ENCODE results near the gene TET1. TPM values are rescaled to one million over a fixed set of nuclear protein-coding genes. Genes with fewer than 3 reads are reported as not detected.

The TET1 gene
- total RNA-seq, 2 experiments from 2014 or later = 3.3 to 3.4 TPM

GRCh38 chr10:68594405-68594804 is 34.3 kb downstream of the TET1 start:
- no peak overlapping the region for H2AFZ ChIP-seq (ENCODE audit: low read length)
- no TSS peak for BruUV-seq (replicated peaks)

GRCh38 chr10:68595513-68595912 is 35.4 kb downstream of the TET1 start:
- DNase-seq (ENCODE audit: low spot score) = no peak
- BruUV-seq (replicated peaks) = no TSS peak
- H2AFZ ChIP-seq (ENCODE audit: low read length) = no peak overlapping the region
- POLR2A ChIA-PET = interaction anchor here (0.6 to 1.4 kb wide), 5 partner anchors 10 to 143 kb away, joined by 3 to 5 read pairs (median 3); no protein-coding TSS in a partner anchor
- intact Hi-C loops (cut with micrococcal nuclease; ENCODE audit: unreplicated experiment) = no loop called here
- no peaks in the 10 kb centered on the region for H3K79me2 ChIP-seq (ENCODE audit: insufficient read depth, low read depth, low read length)
- H4K20me1 ChIP-seq (ENCODE audit: insufficient read depth, low read length) = no peaks in the 10 kb centered on the region
- H3K9me3 ChIP-seq (ENCODE audit: low read length) = no peaks in the 10 kb centered on the region
- no peak overlapping the region for H3K4me3 ChIP-seq (ENCODE audit: low read depth, low read length, poor library complexity, severe bottlenecking)
- TF ChIP-seq EZH2phosphoT487 (IDR thresholded peaks at IDR 0.05; ENCODE audit: borderline replicate concordance, low read depth, low read length) = no peak
- TF ChIP-seq CTCF (conservative IDR thresholded peaks at IDR 0.05; ENCODE audit: low read length) = no peak
- CTCF ChIA-PET (ENCODE audit: unreplicated experiment) = interaction anchor here (0.6 kb wide), 1 partner anchor 591 kb away, joined by 4 read pairs; no protein-coding TSS in a partner anchor
- no peak overlapping the region for H3K4me2 ChIP-seq (ENCODE audit: low read length)
- H3K4me1 ChIP-seq (ENCODE audit: insufficient read depth, low read length, poor library complexity, severe bottlenecking) = peaks cover 7% of the 10 kb centered on the region
- H3K27ac ChIP-seq (ENCODE audit: low read depth, low read length, poor library complexity, severe bottlenecking) = no peak overlapping the region
- no peaks in the 10 kb centered on the region for H3K9me2 ChIP-seq (ENCODE audit: insufficient read depth, low read length)
- no peaks in the 10 kb centered on the region for H3K36me3 ChIP-seq (ENCODE audit: insufficient read depth, low read length)

More at GRCh38 chr10:68594405-68594804, 34.3 kb downstream of the TET1 start:
- Histone ChIP-seq H4K20me1 (ENCODE audit: insufficient read depth, low read length) (no peaks in the 10 kb centered on the region), H3K4me3 (ENCODE audit: low read depth, low read length, poor library complexity, severe bottlenecking) (no peak overlapping the region), H3K9me3 (ENCODE audit: low read length) (no peaks in the 10 kb centered on the region), H3K27ac (ENCODE audit: low read depth, low read length, poor library complexity, severe bottlenecking) (no peak overlapping the region), H3K36me3 (ENCODE audit: insufficient read depth, low read length) (no peaks in the 10 kb centered on the region), H3K79me2 (ENCODE audit: insufficient read depth, low read depth, low read length) (no peaks in the 10 kb centered on the region), H3K9me2 (ENCODE audit: insufficient read depth, low read length) (no peaks in the 10 kb centered on the region), H3K4me2 (ENCODE audit: low read length) (no peak overlapping the region), H3K4me1 (ENCODE audit: insufficient read depth, low read length, poor library complexity, severe bottlenecking) (no peaks in the 10 kb centered on the region)
- TF ChIP-seq EZH2phosphoT487 (IDR thresholded peaks at IDR 0.05; ENCODE audit: borderline replicate concordance, low read depth, low read length) (no peak), CTCF (conservative IDR thresholded peaks at IDR 0.05; ENCODE audit: low read length) (no peak)
- ChIA-PET CTCF (ENCODE audit: unreplicated experiment) (no interaction called here), POLR2A (no interaction called here)
- intact Hi-C loops (cut with micrococcal nuclease; ENCODE audit: unreplicated experiment) = no loop called here
- no peak for DNase-seq (ENCODE audit: low spot score)

GRCh38 chr10:68597407-68597806 is 37.3 kb downstream of the TET1 start:
- intact Hi-C loops (cut with micrococcal nuclease; ENCODE audit: unreplicated experiment) = no loop called here
- H4K20me1 ChIP-seq (ENCODE audit: insufficient read depth, low read length) = no peaks in the 10 kb centered on the region
- ChIA-PET POLR2A (interaction anchor here (0.7 to 1.3 kb wide), 3 partner anchors 9 to 16 kb away, joined by 3 to 4 read pairs (median 4); no protein-coding TSS in a partner anchor), CTCF (ENCODE audit: unreplicated experiment) (no interaction called here)
- no peak overlapping the region for H3K27ac ChIP-seq (ENCODE audit: low read depth, low read length, poor library complexity, severe bottlenecking)
- H3K79me2 ChIP-seq (ENCODE audit: insufficient read depth, low read depth, low read length) = peaks cover 8% of the 10 kb centered on the region; the same call in 1 of the 2 replicates
- no peak overlapping the region for H2AFZ ChIP-seq (ENCODE audit: low read length)
- no peaks in the 10 kb centered on the region for H3K9me2 ChIP-seq (ENCODE audit: insufficient read depth, low read length)
- TF ChIP-seq EZH2phosphoT487 (IDR thresholded peaks at IDR 0.05; ENCODE audit: borderline replicate concordance, low read depth, low read length) (no peak), CTCF (conservative IDR thresholded peaks at IDR 0.05; ENCODE audit: low read length) (no peak)
- no peaks in the 10 kb centered on the region for H3K36me3 ChIP-seq (ENCODE audit: insufficient read depth, low read length)
- peaks cover 25% of the 10 kb centered on the region for H3K4me1 ChIP-seq (ENCODE audit: insufficient read depth, low read length, poor library complexity, severe bottlenecking)
- no peak for DNase-seq (ENCODE audit: low spot score)
- no peak overlapping the region for H3K4me3 ChIP-seq (ENCODE audit: low read depth, low read length, poor library complexity, severe bottlenecking)
- BruUV-seq (replicated peaks) = no TSS peak
- H3K4me2 ChIP-seq (ENCODE audit: low read length) = no peak overlapping the region
- H3K9me3 ChIP-seq (ENCODE audit: low read length) = no peaks in the 10 kb centered on the region
